GM12892 (cell line): ENCODE measurements around the gene KLRC1.
"Not testable (repeated sequence)": the region's sequence is repeated elsewhere in the genome, so short reads cannot be mapped to it uniquely, and the experiment has no call there.

ENCODE experiments used
- DNase-seq: peaks from one replicate; pipeline ENCODE4 v3.0.0; 2011; ENCODE audit not compliant: insufficient read length
- FAIRE-seq: peaks from 2 replicates; lab custom pipeline; 2011; peaks lifted over from hg19 to GRCh38; lab: Jason Lieb, UNC
- POLR2A ChIP-seq: IDR thresholded peaks from 2 replicates; pipeline ENCODE4 v1.6.1; 2011; ENCODE audit warnings: low read depth, low read length, control low read depth
- POLR2AphosphoS5 ChIP-seq: IDR thresholded peaks from 2 replicates; pipeline ENCODE4 v1.6.1; 2011; ENCODE audit warnings: low read depth, low read length, control low read depth
- TAF1 ChIP-seq: IDR thresholded peaks from 2 replicates; pipeline ENCODE4 v1.6.1; 2011; ENCODE audit warnings: low read depth, mild to moderate bottlenecking, control low read depth, low read length, borderline replicate concordance

The KLRC1 gene

GRCh38 chr12:10435816-10436215, 17.4 kb downstream of the KLRC1 start, which contains the start of gene KLRC2:
Gene KLRC2, minus strand, starts transcription at chr12:10436010. Its CDS starts 24 bp downstream, at chr12:10435986.
- not testable (repeated sequence) for DNase-seq, FAIRE-seq

DNA sequence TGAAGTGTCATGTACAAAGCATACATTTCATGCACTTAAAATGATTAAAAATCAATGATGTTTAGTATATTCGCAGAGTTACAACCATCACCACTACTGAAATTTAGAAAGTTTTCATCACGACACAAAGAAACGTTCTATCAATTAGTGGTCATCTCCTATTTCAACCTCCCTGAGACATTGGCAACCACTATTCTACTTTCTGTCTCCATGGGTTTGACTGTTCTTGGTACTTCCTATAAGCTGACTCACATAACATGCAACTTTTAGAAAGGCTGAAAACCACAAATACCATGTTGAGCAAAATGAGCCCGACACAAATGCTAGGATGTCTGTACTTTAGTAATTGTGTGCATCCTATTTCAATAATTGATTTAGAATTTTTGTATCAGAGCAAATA, 22.6 kb downstream of the KLRC1 start:
- DNase-seq, FAIRE-seq: not testable (repeated sequence)

GRCh38 chr12:10425938-10426337, 27.2 kb downstream of the KLRC1 start:
- not testable (repeated sequence) for DNase-seq, FAIRE-seq

- not testable (repeated sequence) for DNase-seq
- FAIRE-seq, result peak; percentile 58
These were observed 28.8 kb downstream of the KLRC1 start for GRCh38 chr12:10424260-10424899.

DNA sequence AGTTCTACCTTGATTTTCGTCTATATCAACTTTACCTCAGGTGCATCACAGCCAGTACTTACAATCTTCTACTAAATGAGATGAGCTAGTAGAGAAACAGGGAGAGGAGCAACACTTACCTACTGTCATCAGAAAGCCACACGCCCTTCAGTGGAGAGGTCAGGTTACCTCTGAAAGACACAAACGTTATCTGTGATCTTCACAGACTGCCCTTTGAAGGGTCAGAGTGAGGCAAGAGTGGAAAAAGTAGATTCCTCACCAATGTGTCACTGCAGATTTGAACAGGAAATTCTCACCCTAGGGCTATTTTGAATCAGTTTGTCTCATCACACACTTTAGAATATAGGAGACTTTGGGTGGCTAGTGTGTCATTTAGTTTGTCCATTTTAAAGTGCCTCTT, 31.0 kb downstream of the KLRC1 start:
- FAIRE-seq, result peak; percentile 94
- DNase-seq, result not testable (repeated sequence)

- FAIRE-seq, result peak; percentile 46
- not testable (repeated sequence) for DNase-seq
These were observed 32.8 kb downstream of the KLRC1 start, which contains the start of gene KLRC3 for GRCh38 chr12:10420334-10420733. Gene KLRC3, minus strand, starts transcription at chr12:10420595. Its CDS starts 45 bp downstream, at chr12:10420550.

DNA sequence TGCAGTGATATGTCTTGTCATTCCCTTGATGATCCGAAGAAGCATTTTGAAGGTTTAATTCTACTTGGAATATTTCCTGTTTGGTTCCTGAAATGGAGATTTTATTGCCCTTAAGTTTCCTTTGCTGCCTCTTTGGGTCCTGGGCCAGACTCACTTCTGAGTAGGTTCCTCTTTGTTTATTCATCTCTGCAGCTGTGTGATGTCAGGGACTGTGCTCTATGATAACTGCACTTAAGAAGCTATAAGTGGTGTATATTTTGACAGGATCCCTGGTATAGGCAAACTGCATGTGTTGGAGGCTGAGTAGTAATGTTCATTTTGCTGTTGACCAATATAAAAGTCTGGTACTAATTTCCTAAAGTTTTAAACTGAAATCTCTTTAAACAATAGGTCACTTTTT, 43.8 kb downstream of the KLRC1 start, which contains the start of gene KLRC4:
TSS of gene KLRC4 (minus strand) at position 366 of the 400 bp plus-strand sequence. CDS start at position 184, 182 bp downstream.
- TF ChIP-seq TAF1 (no peak), POLR2A (no peak), POLR2AphosphoS5 (no peak)
- FAIRE-seq (no peak), DNase-seq (no peak)

- TF ChIP-seq POLR2AphosphoS5, result no peak
- TF ChIP-seq POLR2A, result no peak
- TF ChIP-seq TAF1, result no peak
- FAIRE-seq, result no peak
- no peak for DNase-seq
These were observed 44.3 kb downstream of the KLRC1 start for GRCh38 chr12:10408842-10409241.

- no peak for DNase-seq
- no peak for TF ChIP-seq POLR2AphosphoS5
- no peak for TF ChIP-seq TAF1
- no peak for TF ChIP-seq POLR2A
- peak; percentile 24 for FAIRE-seq
These were observed 46.5 kb downstream of the KLRC1 start for GRCh38 chr12:10406725-10407124.

DNA sequence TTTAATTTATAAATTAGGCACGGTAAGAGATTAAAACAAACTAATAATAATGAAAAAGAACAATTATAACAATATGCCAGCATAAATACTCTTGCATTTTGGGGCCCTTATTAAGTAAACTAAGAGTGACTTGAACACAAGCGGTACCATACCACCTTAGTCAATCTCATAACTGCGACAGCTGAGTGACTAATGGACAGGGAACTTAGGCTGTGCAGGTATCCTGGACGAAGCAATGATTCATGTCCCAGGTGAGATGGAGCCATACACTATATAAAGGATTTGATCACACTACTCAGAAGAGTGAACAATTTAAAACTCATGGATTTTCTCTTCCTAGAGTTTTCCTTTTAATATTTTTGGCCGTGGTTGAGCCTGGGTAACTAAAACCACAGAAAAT, 47.9 kb downstream of the KLRC1 start:
- FAIRE-seq (no peak), DNase-seq (no peak)
- TF ChIP-seq POLR2AphosphoS5 (no peak), TAF1 (no peak), POLR2A (no peak)

- TF ChIP-seq POLR2A (no peak), TAF1 (no peak), POLR2AphosphoS5 (no peak)
- no peak for DNase-seq
- FAIRE-seq, result no peak
These were observed 48.4 kb downstream of the KLRC1 start for GRCh38 chr12:10404798-10405197.

GRCh38 chr12:10400829-10401228, 52.3 kb downstream of the KLRC1 start:
- TF ChIP-seq POLR2A (no peak), TAF1 (no peak), POLR2AphosphoS5 (no peak)
- DNase-seq, result no peak
- no peak for FAIRE-seq

- TF ChIP-seq TAF1 (no peak), POLR2A (no peak), POLR2AphosphoS5 (no peak)
- FAIRE-seq (no peak), DNase-seq (no peak)
These were observed 55.0 kb downstream of the KLRC1 start for GRCh38 chr12:10398168-10398567.
